LNCAP (cell line): ENCODE measurements around the gene INPP5E.

Experiments used
- CTCF ChIP-seq: fragments of 450-650 bp; IDR thresholded peaks from 2 replicates; pipeline ENCODE4 v1.5.1; 2017; ENCODE audit warnings: mild to moderate bottlenecking

Gene INPP5E

GRCh38 chr9:136441191-136441680 lies 1.6 kb upstream of the INPP5E start:
- no peak for TF ChIP-seq CTCF

- TF ChIP-seq CTCF, result no peak
Observed at GRCh38 chr9:136438548-136439480, 831 bp downstream of the INPP5E start.

GRCh38 chr9:136437839-136438547 lies 1.7 kb downstream of the INPP5E start:
- no peak for TF ChIP-seq CTCF

- TF ChIP-seq CTCF, result no peak
Observed at GRCh38 chr9:136437430-136437829, 2.2 kb downstream of the INPP5E start.

GRCh38 chr9:136436055-136436634 lies 3.5 kb downstream of the INPP5E start:
- no peak for TF ChIP-seq CTCF

- TF ChIP-seq CTCF, result no peak
Observed at GRCh38 chr9:136434580-136435169, 5.0 kb downstream of the INPP5E start.
